ENCODE data around the gene CP.

CP gene

DNA sequence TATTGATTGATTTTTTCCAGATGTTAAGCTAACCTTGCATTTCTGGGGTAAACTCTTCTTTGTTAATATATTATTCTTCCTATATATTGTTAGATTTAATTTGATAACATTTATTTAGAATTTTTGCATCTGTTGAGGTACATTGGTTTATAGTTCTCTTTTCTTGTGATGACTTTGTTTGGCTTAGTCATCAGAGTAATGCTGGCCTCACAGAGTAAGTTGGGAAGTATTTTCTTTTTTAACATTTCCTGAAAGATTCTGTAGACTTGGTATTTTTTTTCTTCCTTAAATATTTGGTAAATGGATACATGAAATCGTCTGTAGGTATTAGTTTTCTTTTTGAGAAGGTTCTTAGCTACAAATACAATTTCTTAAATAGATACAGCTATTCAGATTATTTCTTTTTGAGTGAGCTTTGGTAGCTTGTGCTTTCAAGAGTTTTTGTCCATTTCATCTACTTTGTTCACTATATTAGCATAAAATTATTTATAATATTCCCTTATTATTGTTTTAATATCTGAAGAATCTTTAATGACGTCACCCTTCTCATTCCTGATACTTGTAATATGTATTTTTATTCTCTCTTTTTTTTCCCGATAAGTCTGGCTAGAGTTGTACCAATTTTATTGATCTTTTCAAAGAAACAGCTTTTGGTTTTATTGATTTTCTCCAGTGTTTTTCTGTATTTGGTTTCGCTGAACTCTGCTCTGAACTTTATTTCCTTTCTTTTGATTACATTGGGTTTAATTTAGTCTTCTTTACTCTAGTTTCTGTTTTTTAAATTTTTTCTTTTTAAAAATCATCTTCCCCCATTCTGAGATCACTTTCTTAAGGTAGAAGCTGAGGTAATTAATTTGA, 98.7 kb downstream of the CP start:
- DNase-seq (ENCODE audit: low spot score): peak; percentile 19

Measured in kidney tubule cell (primary cell).